Activated CD8-positive, alpha-beta memory T cell treated with anti-CD3 and anti-CD28 coated beads for 36 hours (primary cell): Measurements from ENCODE around the gene GPR27. TPM values are rescaled to one million over a fixed set of nuclear protein-coding genes. Genes with fewer than 3 reads are reported as not detected.

Source experiments
- CTCF ChIA-PET: fragments of 350-600 bp; sonication (Branson Sonifier 250); formaldehyde crosslinking; loops from one replicate; lab custom pipeline; 2021; ENCODE audit warnings: antibody characterized with exemption; lab: Charles Lee
- POLR2A ChIA-PET: fragments of 350-600 bp; sonication (Branson Sonifier 250); formaldehyde crosslinking; loops from one replicate; lab custom pipeline; 2021; ENCODE audit warnings: antibody characterized with exemption; lab: Charles Lee
- total RNA-seq, 2 experiments: library from RNA; stranded (reverse); gene quantifications; one replicate each; pipeline ENCODE4 v1.2.3, GENCODE V29; 2021

Gene GPR27
- total RNA-seq = 1 to 10 TPM; 2.2 to 2.7 TPM

- POLR2A ChIA-PET = no interaction called here
- CTCF ChIA-PET = interaction anchor here (1.3 to 3.9 kb wide), 2 partner anchors 8 to 25 kb away, joined by 3 to 19 read pairs; no protein-coding TSS in a partner anchor
These were observed at the start of gene GPR27 for GRCh38 chr3:71753701-71754609. Gene GPR27 (plus strand): TSS chr3:71753855. CDS start chr3:71754050, 195 bp downstream.

- POLR2A ChIA-PET = no interaction called here
- CTCF ChIA-PET = interaction anchor here (0.5 kb wide), 1 partner anchor 423 kb away, joined by 3 read pairs; no protein-coding TSS in a partner anchor
These were observed 48.7 kb upstream of the GPR27 start for GRCh38 chr3:71704915-71705314.

GRCh38 chr3:71705681-71706080 lies 48.0 kb upstream of the GPR27 start:
- POLR2A ChIA-PET = no interaction called here
- CTCF ChIA-PET = interaction anchor here (0.8 kb wide), 1 partner anchor 11 kb away, joined by 3 read pairs; no protein-coding TSS in a partner anchor

GRCh38 chr3:71707595-71707994 lies 46.1 kb upstream of the GPR27 start:
- ChIA-PET POLR2A (no interaction called here), CTCF (no interaction called here)

GRCh38 chr3:71708476-71709105 lies 45.1 kb upstream of the GPR27 start:
- ChIA-PET CTCF (interaction anchor here (1.7 kb wide), 1 partner anchor 22 kb away, joined by 5 read pairs; no protein-coding TSS in a partner anchor), POLR2A (no interaction called here)

- ChIA-PET POLR2A (no interaction called here), CTCF (interaction anchor here (1.7 to 2.1 kb wide), 3 partner anchors 11 to 20 kb away, joined by 5 to 13 read pairs (median 11); no protein-coding TSS in a partner anchor)
These were observed 43.6 kb upstream of the GPR27 start for GRCh38 chr3:71709908-71710511.

- ChIA-PET POLR2A (interaction anchor here (0.6 to 0.7 kb wide), 2 partner anchors 857 to 1141 kb away, joined by 3 to 6 read pairs; no protein-coding TSS in a partner anchor), CTCF (interaction anchor here (0.6 to 2.1 kb wide), 9 partner anchors 10 to 148 kb away, joined by 3 to 13 read pairs (median 4); no protein-coding TSS in a partner anchor)
These were observed 42.7 kb upstream of the GPR27 start for GRCh38 chr3:71710906-71711494.

GRCh38 chr3:71713041-71713440 lies 40.6 kb upstream of the GPR27 start:
- CTCF ChIA-PET = interaction anchor here (0.9 to 1.3 kb wide), 2 partner anchors 10 to 19 kb away, joined by 3 read pairs; no protein-coding TSS in a partner anchor
- POLR2A ChIA-PET = no interaction called here

GRCh38 chr3:71714595-71714994 lies 39.1 kb upstream of the GPR27 start:
- CTCF ChIA-PET = interaction anchor here (0.7 kb wide), 1 partner anchor 153 kb away, joined by 3 read pairs; no protein-coding TSS in a partner anchor
- POLR2A ChIA-PET = no interaction called here

GRCh38 chr3:71718072-71718471 lies 35.6 kb upstream of the GPR27 start:
- ChIA-PET CTCF (interaction anchor here (0.8 to 1.0 kb wide), 2 partner anchors 11 to 12 kb away, joined by 3 read pairs; no protein-coding TSS in a partner anchor), POLR2A (no interaction called here)

- POLR2A ChIA-PET = no interaction called here
- CTCF ChIA-PET = interaction anchor here (0.6 to 2.2 kb wide), 3 partner anchors 9 to 915 kb away, joined by 3 to 11 read pairs (median 11); no protein-coding TSS in a partner anchor
These were observed 32.7 kb upstream of the GPR27 start for GRCh38 chr3:71721002-71721401.

GRCh38 chr3:71721651-71722157 lies 32.0 kb upstream of the GPR27 start:
- POLR2A ChIA-PET = no interaction called here
- CTCF ChIA-PET = interaction anchor here (0.6 to 1.3 kb wide), 2 partner anchors 11 to 914 kb away, joined by 3 to 5 read pairs; no protein-coding TSS in a partner anchor

- ChIA-PET CTCF (interaction anchor here (1.3 kb wide), 1 partner anchor 12 kb away, joined by 5 read pairs; no protein-coding TSS in a partner anchor), POLR2A (no interaction called here)
These were observed 31.0 kb upstream of the GPR27 start for GRCh38 chr3:71722693-71723092.

- POLR2A ChIA-PET = interaction anchor here (0.6 kb wide), 1 partner anchor 141 kb away, joined by 3 read pairs; no protein-coding TSS in a partner anchor
- CTCF ChIA-PET = no interaction called here
These were observed 30.0 kb upstream of the GPR27 start for GRCh38 chr3:71723452-71724170.

GRCh38 chr3:71724171-71724453 lies 29.5 kb upstream of the GPR27 start:
- CTCF ChIA-PET = interaction anchor here (1.2 kb wide), 1 partner anchor 8 kb away, joined by 5 read pairs; no protein-coding TSS in a partner anchor
- POLR2A ChIA-PET = interaction anchor here (0.6 kb wide), 1 partner anchor 142 kb away, joined by 3 read pairs; no protein-coding TSS in a partner anchor

- CTCF ChIA-PET = interaction anchor here (1.2 kb wide), 1 partner anchor 8 kb away, joined by 5 read pairs; no protein-coding TSS in a partner anchor
- POLR2A ChIA-PET = no interaction called here
These were observed 28.9 kb upstream of the GPR27 start for GRCh38 chr3:71724584-71725270.
